K562 (cell line): ENCODE results near the gene WNK2. TPM values are rescaled to one million over a fixed set of nuclear protein-coding genes. Genes with fewer than 3 reads are reported as not detected.

ENCODE experiments used
- MYC ChIP-seq, 2 experiments: fragments of 250-450 bp in 1 of 2; sonication (Bioruptor Pico) in 1 of 2; IDR thresholded peaks; 2 replicates each; pipeline versions ENCODE4 v1.5.1 to v1.6.1; 2012 to 2021; ENCODE audit warnings: low read depth in 2 of 2, borderline replicate concordance in 1 of 2, improper control_type of control experiment in 1 of 2, low read length in 1 of 2, mild to moderate bottlenecking in 1 of 2, moderate library complexity in 1 of 2
- polyA plus RNA-seq, 8 experiments: library from polyadenylated mRNA; depleted of rRNA in 4 of 8; stranded (reverse) in 5 of 8; unstranded in 3 of 8; fragments of >200 nt; fragmentation: Nextera tagmentation in 2 of 8; fragmentation: Illumina TruSeq in 1 of 8; extraction: Ambion mirVana in 2 of 8; extraction: Trizol in 1 of 8; gene quantifications; 2 replicates each; pipeline versions ENCODE4 v1.2.1 to v1.2.3, GENCODE V29; 2011 to 2014; ENCODE audit warnings: inconsistent platforms in 1 of 8, missing spikeins in 1 of 8
- total RNA-seq, 7 experiments: library from RNA; depleted of rRNA in 6 of 7; stranded (reverse); fragments of >200 nt in 6 of 7; fragmentation: Illumina TruSeq in 2 of 7; extraction: Trizol in 2 of 7; gene quantifications; 2 replicates each; pipeline versions ENCODE4 v1.2.1 to v1.2.3, GENCODE V29; 2011 to 2021; ENCODE audit warnings: low replicate concordance in 1 of 7
- TF ChIP-seq, protein P1 (sequence below): sonication (generic); formaldehyde crosslinking; IDR thresholded peaks from 2 replicates; pipeline ENCODE4 v1.4.0; 2020; ENCODE audit warnings: mild to moderate bottlenecking, missing genetic modification reagents
- TF ChIP-seq, protein P2 (sequence below): fragments of 150-350 bp; IDR thresholded peaks from 2 replicates; pipeline ENCODE4 v1.6.1; 2014; ENCODE audit warnings: low read depth, mild to moderate bottlenecking, low read length, borderline replicate concordance

The WNK2 gene
- total and polyA plus RNA-seq, 9 of the 15 experiments (the other 6 are each of a cell fraction or from before 2014, with no cell fraction given): 0.36 to 3.3 (median 0.64) TPM; not detected in 2

DNA sequence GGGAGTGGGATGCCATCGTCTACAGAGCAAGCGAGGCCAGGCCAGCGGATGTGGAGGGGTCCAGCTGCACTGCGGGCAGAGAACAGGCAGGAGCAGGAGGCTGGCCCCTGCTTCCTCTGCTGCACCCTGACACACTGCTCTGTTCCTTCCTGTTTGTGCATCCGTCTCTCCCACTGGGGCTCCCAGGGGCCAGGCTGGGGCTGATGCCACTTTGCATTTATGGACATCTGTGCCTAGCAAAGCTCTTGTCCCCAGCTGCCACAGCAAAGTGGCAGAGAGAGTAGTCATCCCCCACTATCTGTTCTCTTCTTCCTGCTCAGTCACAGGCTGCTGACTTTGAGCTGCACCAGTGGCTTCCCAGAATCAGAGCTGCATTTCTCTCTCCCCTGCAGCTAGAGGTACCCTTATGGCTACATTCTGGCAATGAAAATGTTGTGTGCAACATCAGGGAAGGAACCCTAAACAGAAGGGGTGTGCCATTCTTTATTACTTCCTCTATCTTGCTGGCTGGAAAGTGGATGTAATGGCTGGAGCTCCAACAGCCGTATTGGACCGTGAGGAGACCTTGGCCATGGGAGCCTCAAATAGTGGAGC lies 45.7 kb upstream of the WNK2 start (continued):
- TF ChIP-seq, protein P1, sequence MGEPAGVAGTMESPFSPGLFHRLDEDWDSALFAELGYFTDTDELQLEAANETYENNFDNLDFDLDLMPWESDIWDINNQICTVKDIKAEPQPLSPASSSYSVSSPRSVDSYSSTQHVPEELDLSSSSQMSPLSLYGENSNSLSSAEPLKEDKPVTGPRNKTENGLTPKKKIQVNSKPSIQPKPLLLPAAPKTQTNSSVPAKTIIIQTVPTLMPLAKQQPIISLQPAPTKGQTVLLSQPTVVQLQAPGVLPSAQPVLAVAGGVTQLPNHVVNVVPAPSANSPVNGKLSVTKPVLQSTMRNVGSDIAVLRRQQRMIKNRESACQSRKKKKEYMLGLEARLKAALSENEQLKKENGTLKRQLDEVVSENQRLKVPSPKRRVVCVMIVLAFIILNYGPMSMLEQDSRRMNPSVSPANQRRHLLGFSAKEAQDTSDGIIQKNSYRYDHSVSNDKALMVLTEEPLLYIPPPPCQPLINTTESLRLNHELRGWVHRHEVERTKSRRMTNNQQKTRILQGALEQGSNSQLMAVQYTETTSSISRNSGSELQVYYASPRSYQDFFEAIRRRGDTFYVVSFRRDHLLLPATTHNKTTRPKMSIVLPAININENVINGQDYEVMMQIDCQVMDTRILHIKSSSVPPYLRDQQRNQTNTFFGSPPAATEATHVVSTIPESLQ: no peak
- TF ChIP-seq MYC (IDR thresholded peaks at IDR 0.05; ENCODE audit: low read depth, low read length) (no peak), MYC (CRISPR knock-in tag; IDR thresholded peaks at IDR 0.05; ENCODE audit: borderline replicate concordance, low read depth) (no peak)
- TF ChIP-seq, protein P2, sequence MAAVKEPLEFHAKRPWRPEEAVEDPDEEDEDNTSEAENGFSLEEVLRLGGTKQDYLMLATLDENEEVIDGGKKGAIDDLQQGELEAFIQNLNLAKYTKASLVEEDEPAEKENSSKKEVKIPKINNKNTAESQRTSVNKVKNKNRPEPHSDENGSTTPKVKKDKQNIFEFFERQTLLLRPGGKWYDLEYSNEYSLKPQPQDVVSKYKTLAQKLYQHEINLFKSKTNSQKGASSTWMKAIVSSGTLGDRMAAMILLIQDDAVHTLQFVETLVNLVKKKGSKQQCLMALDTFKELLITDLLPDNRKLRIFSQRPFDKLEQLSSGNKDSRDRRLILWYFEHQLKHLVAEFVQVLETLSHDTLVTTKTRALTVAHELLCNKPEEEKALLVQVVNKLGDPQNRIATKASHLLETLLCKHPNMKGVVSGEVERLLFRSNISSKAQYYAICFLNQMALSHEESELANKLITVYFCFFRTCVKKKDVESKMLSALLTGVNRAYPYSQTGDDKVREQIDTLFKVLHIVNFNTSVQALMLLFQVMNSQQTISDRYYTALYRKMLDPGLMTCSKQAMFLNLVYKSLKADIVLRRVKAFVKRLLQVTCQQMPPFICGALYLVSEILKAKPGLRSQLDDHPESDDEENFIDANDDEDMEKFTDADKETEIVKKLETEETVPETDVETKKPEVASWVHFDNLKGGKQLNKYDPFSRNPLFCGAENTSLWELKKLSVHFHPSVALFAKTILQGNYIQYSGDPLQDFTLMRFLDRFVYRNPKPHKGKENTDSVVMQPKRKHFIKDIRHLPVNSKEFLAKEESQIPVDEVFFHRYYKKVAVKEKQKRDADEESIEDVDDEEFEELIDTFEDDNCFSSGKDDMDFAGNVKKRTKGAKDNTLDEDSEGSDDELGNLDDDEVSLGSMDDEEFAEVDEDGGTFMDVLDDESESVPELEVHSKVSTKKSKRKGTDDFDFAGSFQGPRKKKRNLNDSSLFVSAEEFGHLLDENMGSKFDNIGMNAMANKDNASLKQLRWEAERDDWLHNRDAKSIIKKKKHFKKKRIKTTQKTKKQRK: no peak
